ENCODE data around the gene PLCL1. TPM values are rescaled to one million over a fixed set of nuclear protein-coding genes. Genes with fewer than 3 reads are reported as not detected.

Gene PLCL1
- polyA plus RNA-seq, 1 experiment: 0.09 TPM

DNA sequence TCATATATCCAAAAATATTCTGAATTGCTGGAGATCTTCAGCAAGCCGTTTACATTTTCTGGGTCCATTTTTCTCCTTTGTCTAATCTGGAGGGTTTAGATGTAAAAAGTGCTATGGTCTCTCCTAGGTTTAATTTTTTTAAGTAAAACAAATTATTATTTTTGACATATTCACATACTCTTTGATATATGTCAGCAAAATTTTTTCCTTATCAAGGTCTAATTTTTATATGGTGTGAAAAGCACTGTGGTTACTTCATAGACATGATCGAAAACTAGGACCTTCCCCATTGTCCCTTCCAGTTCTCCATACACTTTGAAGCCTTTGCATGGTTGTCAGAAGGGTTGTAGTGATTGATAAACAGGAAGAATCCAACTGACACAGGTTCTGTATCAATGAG lies 168.2 kb downstream of the PLCL1 start:
- ChIA-PET CTCF (no interaction called here), POLR2A (no interaction called here)
- no peaks in the 10 kb centered on the region for H3K36me3 ChIP-seq (ENCODE audit: control insufficient read depth, insufficient read depth, low read length)

GRCh38 chr2:197973772-197974171 lies 169.4 kb downstream of the PLCL1 start:
- ChIA-PET CTCF (no interaction called here), POLR2A (no interaction called here)
- H3K4me3 ChIP-seq (ENCODE audit: low read depth, low read length): no peak overlapping the region
- no peaks in the 10 kb centered on the region for H3K36me3 ChIP-seq (ENCODE audit: control insufficient read depth, insufficient read depth, low read length)
- no peak for TF ChIP-seq CTCF (IDR thresholded peaks at IDR 0.05; ENCODE audit: insufficient read depth, low read depth, low read length)
- DNase-seq (ENCODE audit: low read depth): no peak
- no peaks in the 10 kb centered on the region for H3K27me3 ChIP-seq (ENCODE audit: control insufficient read depth, insufficient read depth, low read length)

More for the DNA sequence above, 168.2 kb downstream of the PLCL1 start:
- no peaks in the 10 kb centered on the region for H3K27me3 ChIP-seq (ENCODE audit: control insufficient read depth, insufficient read depth, low read length)
- H3K4me3 ChIP-seq (ENCODE audit: low read depth, low read length): no peak overlapping the region
- TF ChIP-seq CTCF (IDR thresholded peaks at IDR 0.05; ENCODE audit: insufficient read depth, low read depth, low read length): no peak
- no peak for DNase-seq (ENCODE audit: low read depth)

GRCh38 chr2:197975931-197976519 lies 171.6 kb downstream of the PLCL1 start:
- Histone ChIP-seq H3K4me3 (ENCODE audit: low read depth, low read length) (no peak overlapping the region), H3K36me3 (ENCODE audit: control insufficient read depth, insufficient read depth, low read length) (no peaks in the 10 kb centered on the region), H3K27me3 (ENCODE audit: control insufficient read depth, insufficient read depth, low read length) (no peaks in the 10 kb centered on the region)
- DNase-seq (ENCODE audit: low read depth): no peak
- ChIA-PET CTCF (no interaction called here), POLR2A (no interaction called here)
- no peak for TF ChIP-seq CTCF (IDR thresholded peaks at IDR 0.05; ENCODE audit: insufficient read depth, low read depth, low read length)

GRCh38 chr2:197978971-197979370 lies 174.6 kb downstream of the PLCL1 start:
- ChIA-PET CTCF (no interaction called here), POLR2A (no interaction called here)
- no peaks in the 10 kb centered on the region for H3K27me3 ChIP-seq (ENCODE audit: control insufficient read depth, insufficient read depth, low read length)
- no peak overlapping the region for H3K4me3 ChIP-seq (ENCODE audit: low read depth, low read length)
- no peak for TF ChIP-seq CTCF (IDR thresholded peaks at IDR 0.05; ENCODE audit: insufficient read depth, low read depth, low read length)
- H3K36me3 ChIP-seq (ENCODE audit: control insufficient read depth, insufficient read depth, low read length): no peaks in the 10 kb centered on the region
- DNase-seq (ENCODE audit: low read depth): no peak

- Histone ChIP-seq H3K4me3 (ENCODE audit: low read depth, low read length) (no peak overlapping the region), H3K27me3 (ENCODE audit: control insufficient read depth, insufficient read depth, low read length) (no peaks in the 10 kb centered on the region), H3K36me3 (ENCODE audit: control insufficient read depth, insufficient read depth, low read length) (no peaks in the 10 kb centered on the region)
- no peak for TF ChIP-seq CTCF (IDR thresholded peaks at IDR 0.05; ENCODE audit: insufficient read depth, low read depth, low read length)
- CTCF ChIA-PET: interaction anchor here (1.2 kb wide), 1 partner anchor 23 kb away, joined by 3 read pairs; no protein-coding TSS in a partner anchor
- DNase-seq (ENCODE audit: low read depth): no peak
- POLR2A ChIA-PET: no interaction called here
Measured at GRCh38 chr2:197982565-197982964, 178.2 kb downstream of the PLCL1 start.
